GM18499 (cell line): Measurements from ENCODE around the gene NKX3-2.

Source experiments
- ATAC-seq: cut with Tn5 transposase; IDR thresholded peaks from one replicate; pipeline ENCODE4 v1.9.1; 2021; ENCODE audit warnings: moderate number of reproducible peaks; ENCODE audit not compliant: insufficient read depth, unreplicated experiment

The NKX3-2 gene

DNA sequence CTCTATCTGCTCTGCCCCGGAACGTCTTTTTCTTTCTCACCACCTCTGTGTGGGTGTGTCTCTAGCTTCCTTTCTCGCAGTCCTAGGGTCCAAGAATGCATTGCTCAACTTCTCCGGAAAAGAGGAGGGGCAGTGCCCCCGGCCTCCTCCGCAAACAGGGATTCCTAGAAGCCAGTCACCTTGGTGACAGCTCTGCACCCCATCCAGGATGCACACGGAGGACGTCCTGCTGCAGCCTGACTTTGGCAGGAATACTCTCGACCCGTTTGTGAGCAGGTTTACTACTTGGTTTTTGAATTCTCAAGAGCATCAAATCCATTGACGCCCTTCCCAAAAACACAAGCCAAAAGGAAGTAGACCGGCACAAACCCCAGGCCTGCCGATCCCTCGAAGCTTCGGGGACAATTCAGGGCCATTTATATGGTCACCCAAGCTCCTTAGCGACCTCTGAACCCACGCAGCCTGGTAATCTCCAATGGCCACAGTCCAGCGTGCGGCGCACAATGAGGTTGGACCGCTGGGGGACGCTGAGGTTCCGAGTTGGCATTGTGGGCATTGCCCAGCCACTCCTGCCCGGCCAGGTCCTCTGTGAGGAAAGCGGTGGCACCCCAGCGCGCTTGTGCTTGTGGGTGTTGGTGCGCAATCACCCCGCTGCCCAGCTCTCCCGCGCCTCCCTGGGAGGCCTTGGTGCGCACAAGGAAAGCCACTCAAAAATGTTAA, 9.8 kb downstream of the NKX3-2 start:
- no peak for ATAC-seq

DNA sequence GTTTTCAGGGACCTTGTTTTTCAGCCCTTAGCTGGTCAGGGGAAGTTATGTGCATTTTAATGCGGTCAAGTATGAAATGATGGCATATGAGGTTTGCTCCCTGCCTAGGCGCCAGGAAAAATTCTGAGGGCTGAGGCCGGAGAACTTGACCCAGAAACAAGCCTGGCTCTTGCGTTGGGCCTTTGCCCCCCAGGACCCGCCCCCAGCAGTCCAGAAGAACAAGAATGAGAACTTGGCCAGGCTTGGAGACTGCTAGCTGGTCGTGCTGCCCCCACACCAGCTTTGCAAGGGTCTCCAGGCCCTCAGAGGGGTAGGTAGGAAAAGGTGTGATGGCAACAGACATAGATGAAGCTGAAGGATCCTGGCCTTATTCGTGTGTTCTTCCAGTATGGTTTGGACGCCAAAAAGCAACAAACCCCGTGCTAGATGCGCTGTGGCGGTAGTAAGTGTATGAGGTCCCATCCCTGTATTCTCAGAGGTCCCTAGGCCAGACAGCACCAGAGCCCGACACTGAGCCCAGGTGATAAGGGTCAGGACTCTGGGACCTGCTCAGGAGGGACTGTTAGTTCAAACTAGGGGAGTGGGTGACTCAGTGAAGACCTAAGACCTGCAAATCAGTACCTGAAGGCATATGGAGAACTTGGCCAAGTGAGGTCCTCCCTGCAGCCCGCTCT, 10.5 kb downstream of the NKX3-2 start:
- no peak for ATAC-seq

DNA sequence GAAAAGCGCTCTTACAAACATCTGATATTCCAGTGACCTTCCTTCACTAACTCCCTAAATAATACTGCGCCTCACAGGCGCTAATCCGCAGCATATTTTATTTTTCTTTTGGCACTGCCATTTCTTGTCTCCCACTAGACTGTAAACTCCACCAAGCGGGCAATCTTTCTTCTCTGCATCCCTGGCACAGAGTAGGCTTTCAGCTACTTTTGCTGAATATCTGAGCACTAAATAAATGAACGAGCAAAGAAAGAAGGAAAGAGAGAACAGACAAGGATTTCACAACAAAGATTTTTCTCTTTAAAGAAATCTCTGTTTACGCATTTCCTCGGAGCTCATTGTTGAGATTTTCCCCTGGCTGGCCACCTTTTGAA, 12.7 kb downstream of the NKX3-2 start:
- no peak for ATAC-seq

DNA sequence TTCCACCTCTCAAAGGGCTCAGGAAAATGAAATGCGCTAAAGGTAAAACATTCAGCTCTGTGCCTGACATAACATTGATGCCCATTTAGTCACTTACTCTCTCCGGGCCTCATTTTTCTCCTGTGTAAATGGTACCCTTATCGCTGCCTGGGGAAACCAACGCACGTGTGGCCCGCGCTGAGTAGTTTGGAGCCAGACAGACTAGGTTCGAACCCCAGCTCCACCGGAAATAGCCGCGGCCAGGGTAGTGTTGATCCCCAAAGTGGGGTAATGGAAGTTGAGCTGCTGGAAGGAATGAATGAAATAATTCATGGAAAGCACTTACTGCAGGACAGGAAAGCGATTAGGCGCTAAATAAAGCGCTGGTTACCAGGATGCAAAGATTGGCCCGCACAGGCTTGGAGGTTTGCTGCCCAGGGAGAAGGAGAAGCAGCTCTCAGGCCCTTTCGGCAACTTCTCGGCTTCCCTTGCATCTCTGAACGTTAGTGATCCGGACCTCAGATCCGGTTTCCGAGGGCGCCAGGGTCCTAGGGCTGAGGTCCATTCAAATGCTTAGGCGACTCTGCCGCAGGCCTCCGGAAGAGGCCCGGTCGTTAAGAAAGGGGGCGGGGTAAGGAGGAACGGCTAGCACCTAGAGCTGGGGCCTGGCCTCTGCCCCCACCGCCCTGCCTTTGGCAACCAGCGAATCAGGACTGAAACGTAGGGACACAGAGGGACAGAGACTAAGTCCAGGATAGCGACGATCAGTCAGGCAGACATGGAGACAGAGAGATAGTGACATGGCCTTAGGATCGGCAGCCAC, 13.3 kb downstream of the NKX3-2 start:
- ATAC-seq: no peak

DNA sequence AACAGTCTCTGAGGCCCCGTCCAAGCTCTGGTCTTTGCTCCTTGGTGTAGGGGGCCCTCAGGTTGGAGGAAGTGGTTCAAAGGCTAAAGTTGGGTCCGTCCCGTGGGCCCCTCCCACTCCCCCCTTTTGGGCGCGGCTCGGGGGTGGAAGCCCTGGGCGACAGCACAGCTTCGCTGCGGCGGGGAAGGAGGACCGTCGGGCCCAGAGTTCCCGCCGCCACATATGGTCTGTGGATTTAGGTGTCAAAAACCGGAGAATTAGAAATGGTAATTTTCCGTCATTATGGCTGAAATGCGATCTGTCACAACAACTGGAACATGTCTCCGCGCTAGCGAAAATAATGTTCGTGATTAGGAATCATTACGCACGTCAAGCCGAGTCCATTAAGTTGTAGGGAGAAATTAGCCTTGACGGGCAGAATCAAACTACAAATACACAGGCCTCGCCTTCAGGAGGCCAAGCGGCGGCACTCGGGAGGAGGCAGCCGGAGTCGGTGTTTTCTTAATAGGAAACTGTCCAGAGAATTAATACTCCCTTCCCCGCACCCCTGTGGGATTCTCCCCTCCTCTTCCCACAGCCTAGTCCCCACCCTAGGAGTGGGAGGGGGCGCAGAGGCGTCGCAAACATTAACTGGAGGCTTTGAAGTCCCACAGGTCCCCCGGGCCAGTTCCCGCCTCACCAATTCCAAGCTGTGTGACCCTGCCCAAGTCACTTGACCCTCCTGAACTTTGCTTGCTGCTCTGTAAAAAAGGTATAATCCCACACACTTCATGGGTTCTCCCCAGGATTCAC, 15.0 kb downstream of the NKX3-2 start:
- ATAC-seq: no peak

DNA sequence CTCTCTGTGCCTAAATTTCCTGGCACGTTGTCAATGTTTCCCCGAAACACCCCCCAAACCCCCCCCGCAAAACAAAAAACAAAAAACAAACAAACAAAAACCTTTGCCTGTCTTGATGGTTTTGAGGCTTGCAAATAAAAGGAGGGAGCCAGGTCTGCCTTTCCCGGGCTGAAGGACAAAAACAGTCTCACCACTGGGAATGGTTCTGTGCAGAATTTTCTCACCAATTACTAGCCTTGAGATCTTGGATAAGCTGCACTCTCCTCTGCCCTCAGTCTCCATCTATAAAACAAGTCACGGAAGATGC, 15.5 kb downstream of the NKX3-2 start:
- ATAC-seq: no peak

DNA sequence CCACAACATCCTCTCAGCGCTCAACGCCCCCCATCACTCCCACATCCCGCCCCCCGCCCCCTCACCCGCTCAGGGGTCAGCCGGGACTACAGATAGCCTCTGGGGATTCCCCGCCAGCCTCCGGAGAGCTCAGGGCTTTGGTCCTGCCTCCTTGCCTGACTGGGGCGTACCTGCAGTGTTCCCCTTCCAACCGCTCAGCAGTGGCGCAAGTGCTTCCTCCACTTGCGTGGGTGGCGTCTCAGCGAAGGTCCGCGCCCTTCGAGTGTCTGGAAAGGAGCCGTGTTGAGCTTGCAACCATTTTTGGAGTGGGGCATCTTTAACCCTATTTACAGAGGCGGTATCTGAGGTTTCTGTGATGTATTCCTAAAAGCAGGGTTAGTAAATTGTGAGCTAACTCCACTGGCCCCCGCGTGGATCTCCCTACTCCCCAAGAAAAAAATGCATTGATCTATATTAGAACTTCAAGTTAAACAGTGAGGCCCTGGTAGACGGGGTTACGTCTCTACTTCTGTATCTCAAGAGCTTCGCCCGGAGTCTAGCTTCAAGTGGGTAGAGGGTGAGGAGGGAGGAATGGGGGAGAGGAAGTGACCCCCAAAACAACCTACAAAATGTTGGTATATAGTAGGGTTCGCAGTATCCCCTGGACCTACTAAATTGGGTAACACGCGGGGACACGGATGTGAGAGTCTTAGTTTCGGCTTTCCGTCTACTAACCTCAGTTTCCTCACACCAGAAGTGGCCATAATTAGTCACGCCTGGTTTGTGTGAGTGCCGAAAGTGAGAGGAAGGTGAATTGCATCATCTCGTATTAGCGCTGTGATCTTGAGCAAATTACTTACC, 16.1 kb downstream of the NKX3-2 start:
- peak; percentile 79 for ATAC-seq

DNA sequence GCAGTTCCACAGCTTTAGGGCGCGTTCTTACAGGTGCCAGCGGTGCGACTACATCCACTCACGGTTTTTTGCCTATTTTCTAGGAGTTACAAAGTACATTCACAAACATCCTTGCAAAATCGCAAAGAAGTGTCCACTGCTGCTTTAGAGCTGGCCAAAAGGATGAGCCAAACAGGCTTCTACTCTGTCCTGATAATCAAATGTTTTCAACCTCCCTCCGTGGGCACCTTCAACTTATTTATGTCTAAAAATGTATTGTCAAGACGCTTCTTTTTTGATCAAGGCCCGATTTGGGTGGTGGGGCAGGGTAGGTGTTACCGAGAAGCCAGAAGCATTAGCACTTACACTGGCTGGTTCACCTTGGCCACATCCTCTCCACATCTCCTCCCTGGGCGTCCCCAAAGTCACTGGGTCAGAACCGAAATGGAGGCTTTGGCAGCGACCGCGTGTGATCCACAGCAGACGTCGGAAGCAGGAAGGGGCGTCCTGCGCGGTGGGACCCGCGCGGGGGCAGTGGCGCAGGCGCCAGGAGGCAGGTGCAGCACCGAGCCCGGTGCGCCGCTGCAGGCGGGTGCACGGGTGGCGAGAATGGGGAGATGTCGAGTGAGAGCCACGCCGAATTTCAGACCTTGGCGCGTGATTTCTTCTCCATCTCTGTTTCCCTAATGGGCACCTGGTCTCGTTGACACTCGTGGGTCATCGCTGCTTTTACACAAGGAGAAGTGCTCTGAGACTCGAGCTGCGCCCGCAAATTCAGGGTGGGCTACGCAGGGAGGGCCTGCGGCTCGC, 16.9 kb downstream of the NKX3-2 start:
- ATAC-seq: no peak

DNA sequence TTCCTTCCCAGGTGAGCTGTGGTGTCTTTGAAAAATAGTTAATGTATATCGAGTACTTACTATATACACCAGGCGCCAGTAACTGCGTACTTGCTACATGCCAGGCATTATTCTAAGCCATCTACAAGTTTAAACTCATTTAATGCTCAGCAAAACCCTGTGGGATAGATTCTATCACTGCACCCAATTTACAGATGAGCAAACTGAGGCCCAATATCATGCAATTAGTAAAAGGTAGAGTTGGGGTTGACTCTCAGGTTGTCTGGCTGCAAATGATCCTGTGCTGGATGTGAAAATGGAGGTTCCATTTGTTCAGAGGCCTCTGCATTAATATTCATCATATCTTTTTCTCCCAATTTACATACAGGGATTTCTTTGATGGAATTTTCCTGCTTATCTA, 17.6 kb downstream of the NKX3-2 start:
- ATAC-seq: no peak

DNA sequence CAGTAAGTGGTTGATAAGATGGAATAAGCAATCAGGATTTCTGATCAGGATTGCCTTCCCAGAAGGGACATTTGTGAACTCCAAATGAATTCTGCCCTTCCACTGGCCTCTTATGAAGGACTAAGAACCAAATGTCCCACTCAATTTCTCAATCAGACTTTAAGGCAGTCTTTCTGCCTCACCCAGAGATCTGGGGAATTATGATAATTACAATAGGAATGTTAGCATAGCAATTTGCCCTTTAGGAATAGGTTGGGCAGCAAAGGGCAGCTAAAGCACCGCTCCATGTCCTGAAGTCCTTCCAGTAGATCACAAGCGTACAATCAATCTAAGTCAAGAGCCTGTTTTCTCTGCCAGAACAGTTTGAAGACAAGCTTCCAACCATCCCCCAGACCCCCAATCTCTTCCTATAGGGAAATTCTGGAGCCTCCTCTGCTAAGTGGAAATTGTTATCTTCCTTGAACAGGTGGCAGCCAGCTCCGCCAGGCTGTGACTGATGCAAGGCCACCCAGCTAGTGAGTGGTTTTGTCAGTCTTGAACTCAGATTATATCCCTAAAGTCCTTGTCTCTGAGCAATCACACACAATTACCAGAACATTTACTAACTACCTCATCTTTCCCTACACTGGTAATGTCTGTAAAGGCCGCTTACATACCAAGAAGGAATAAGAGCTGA, 18.6 kb downstream of the NKX3-2 start:
- no peak for ATAC-seq

DNA sequence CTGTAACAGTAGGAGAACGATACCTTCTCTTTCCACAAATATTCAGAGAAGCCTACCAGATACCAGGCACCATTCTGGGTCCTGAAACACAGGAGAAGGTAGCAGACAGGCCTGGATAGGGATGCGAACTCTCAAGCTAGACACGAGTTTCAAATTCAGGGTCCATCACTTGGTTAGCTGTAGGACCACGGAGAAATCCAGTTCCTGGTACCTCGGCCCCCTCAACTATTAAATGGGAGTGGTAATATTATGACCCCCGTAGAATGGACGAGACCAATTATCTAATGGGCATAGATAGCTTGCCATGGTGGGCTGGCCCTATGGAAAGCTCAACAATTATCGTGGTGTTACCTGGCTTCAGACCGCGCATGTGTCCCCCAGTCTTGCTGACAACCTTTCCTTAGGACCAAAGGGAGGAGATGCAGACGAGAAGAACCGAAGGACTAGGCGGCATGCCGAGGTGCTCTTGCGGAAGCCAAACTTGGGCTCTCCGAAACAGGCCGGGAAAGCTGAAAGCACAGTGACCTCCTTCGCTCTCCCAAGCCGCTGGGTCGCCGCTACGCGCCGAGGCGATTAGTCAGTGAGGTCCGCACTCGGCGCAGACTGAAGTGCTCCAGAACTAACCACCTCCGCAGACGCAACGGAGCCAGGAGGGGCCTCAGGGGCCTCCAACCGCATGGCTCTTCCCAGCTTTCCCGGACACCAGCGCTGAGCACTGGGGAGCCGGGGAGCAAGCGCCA, 19.6 kb downstream of the NKX3-2 start:
- ATAC-seq: no peak

DNA sequence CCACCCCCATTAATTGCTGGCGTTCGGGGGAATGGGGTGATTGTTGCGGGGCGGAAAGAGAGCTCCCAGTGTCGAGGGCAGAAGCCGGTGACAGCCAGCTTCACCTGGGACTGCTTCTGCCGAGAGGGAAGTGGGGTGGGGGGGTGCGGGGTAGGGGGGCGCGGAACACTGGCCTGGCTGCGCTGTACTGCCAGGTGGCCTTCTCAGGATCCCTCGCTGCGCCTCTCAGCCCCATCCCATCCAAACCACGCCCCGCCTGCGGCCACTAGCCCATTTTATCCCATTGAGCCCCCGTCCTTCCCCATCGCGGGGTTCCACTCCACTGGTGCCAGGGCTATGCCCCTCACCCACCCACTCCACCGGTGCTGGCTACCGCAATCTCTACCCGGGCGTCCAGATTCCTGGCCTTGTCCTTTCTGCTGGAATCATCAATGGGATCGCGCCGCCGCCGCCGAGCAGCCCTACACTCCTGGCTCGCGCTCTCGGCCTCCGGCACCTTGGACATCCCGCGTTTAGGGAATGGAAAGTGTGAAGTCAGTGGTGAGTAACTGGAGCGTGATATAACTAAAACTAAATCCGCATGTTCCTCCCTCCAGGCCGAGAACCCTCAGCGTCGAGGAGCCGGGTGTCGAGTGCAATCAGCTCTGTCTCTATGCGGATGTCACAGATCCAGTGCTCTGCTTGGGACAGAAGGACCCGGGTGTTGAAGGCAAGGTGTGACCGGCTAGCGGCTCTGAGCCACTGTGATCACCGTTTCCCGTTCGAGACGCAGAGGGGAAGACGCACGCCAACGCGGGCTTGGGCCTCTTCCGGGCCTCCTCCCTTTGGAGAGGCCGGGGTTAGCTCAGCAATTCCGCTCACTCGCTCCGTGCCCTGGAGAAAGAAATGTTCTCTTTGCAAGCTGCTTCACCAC, 20.5 kb downstream of the NKX3-2 start:
- ATAC-seq: no peak

DNA sequence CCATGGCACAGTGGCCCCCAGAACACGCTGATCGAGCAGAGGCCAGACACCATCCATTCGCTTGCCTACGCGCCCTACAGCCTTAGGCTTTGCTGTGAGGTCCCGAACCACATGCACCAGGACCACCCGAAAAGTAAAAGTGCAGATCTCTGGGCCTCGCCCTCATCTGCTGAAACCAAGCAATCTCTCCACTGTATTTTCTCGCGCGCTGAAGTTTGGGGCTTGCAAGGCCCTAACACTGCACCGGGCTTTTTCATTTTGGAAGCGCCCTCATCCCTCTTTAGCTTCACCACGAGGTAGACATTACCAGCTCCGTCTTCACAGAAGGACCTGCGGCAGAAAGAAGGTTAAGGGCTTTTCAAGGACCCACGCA, 21.2 kb downstream of the NKX3-2 start:
- ATAC-seq: no peak

DNA sequence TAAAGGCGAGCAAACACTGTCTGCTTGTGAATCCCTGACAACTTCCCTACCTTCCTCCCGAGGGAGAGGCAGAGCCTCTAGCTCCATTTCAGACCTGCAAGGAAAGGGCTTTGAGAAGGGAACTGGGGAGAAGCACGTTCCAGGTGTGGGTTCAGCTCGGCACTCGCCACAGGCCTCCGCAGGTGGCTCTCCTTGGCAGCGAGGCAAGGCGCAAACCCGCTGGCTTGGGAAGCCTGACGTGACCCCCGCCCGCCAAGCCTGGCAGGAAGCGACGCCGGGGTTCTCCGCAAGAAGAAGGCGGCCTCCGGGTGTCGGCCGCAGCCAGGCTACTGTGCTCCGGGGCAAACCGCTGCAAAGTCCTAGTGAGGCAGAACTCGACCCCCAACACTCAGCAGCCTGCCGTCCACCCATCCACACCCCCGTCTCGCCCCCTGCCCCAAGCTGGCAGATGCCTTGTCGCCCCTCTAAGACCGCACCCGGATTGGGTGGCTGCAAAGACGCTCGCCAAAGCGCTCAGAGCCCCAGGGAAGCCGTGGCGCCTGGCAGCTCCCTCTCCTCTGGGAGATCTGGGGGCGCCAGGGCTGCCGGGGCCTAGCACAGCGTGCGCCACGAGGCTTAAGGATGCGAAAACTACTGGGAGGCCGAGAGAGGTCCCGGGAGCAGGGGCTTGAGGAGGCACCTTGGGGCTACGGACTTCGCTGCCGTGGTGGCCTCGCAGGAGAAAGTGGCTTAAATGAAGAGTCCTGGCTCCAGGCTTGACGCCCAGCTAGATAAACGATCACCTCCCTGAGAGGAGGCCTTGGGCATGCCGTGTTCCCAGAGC, 21.8 kb downstream of the NKX3-2 start:
- ATAC-seq: no peak

DNA sequence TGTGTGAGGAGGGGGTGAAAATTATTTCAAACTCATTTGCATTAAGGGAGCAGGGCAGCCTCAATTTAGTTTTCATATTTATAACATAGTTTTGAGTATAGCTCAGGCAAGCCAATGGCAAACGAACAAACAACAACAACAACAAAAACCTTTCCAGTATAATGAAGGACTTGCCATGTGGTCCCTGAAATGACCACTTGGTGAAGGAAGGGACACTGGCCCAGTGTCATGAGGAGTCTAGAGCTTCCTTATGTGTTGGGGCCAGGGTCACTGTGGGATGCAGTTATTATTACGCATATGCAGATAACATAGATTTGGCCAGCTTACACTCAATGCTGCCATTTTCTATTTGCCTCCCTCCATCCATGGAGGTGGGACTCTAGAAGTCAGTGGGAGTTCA, 23.3 kb downstream of the NKX3-2 start:
- ATAC-seq: no peak

DNA sequence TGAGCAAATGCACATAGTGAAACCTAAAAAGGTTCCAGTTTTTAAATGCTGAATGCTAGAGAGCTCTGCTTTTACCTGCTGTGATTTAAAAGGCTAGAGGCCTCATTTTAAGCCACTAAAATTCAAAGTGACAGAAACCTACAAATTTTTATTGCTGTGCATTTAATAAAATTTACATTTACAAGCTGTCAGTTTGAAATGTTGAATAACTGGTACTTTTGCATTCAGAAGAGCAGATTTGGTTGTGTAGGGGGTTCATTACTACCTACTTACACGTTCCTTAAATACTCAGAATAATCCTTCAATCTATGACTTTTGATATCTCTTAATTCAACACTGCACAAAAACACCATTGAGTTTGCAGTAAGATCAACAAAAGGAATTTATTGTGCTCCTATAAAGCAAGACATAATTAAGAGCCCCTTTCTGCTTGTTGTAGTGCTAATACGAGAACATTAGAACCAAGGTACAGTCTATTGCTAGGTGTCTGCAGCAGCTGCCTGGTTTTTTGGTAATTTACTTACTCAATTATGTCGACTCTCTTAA, 27.9 kb downstream of the NKX3-2 start:
- no peak for ATAC-seq
